ENCODE data around the gene CYP27C1.
"Not testable (repeated sequence)": the region's sequence is repeated elsewhere in the genome, so short reads cannot be mapped to it uniquely, and the experiment has no call there.

Gene CYP27C1

GRCh38 chr2:127169066-127169660, 50.9 kb downstream of the CYP27C1 start:
- Histone ChIP-seq H3K36me3 (ENCODE audit: insufficient read depth, low read length) (no peaks in the 10 kb centered on the region), H3K27me3 (ENCODE audit: insufficient read depth, low read length) (no peaks in the 10 kb centered on the region), H3K27ac (ENCODE audit: low read depth, low read length) (no peak overlapping the region), H3K9me3 (ENCODE audit: insufficient read depth, low read depth, low read length) (no peaks in the 10 kb centered on the region), H3K4me3 (ENCODE audit: low read length) (no peak overlapping the region), H3K9ac (ENCODE audit: low read depth, low read length) (no peak overlapping the region), H3K4me1 (ENCODE audit: insufficient read depth, low read length) (no peaks in the 10 kb centered on the region)
- WGBS: 89% methylated on average over 13 of the region's 15 CpGs

- WGBS: 91% methylated on average over 12 of the region's 12 CpGs
These were observed 53.8 kb downstream of the CYP27C1 start for GRCh38 chr2:127166231-127166860.

GRCh38 chr2:127165539-127165935, 54.6 kb downstream of the CYP27C1 start:
- H3K27me3 ChIP-seq (ENCODE audit: insufficient read depth, low read length): no peaks in the 10 kb centered on the region
- H3K27ac ChIP-seq (ENCODE audit: low read depth, low read length): no peak overlapping the region
- no peaks in the 10 kb centered on the region for H3K4me1 ChIP-seq (ENCODE audit: insufficient read depth, low read length)
- no peaks in the 10 kb centered on the region for H3K9me3 ChIP-seq (ENCODE audit: insufficient read depth, low read depth, low read length)
- WGBS: 68% methylated on average over 3 of the region's 3 CpGs
- no peak overlapping the region for H3K9ac ChIP-seq (ENCODE audit: low read depth, low read length)
- no peak overlapping the region for H3K4me3 ChIP-seq (ENCODE audit: low read length)
- no peaks in the 10 kb centered on the region for H3K36me3 ChIP-seq (ENCODE audit: insufficient read depth, low read length)

More at GRCh38 chr2:127166231-127166860, 53.8 kb downstream of the CYP27C1 start:
- no peaks in the 10 kb centered on the region for H3K9me3 ChIP-seq (ENCODE audit: insufficient read depth, low read depth, low read length)
- no peaks in the 10 kb centered on the region for H3K36me3 ChIP-seq (ENCODE audit: insufficient read depth, low read length)
- H3K9ac ChIP-seq (ENCODE audit: low read depth, low read length): no peak overlapping the region
- no peaks in the 10 kb centered on the region for H3K4me1 ChIP-seq (ENCODE audit: insufficient read depth, low read length)
- H3K27ac ChIP-seq (ENCODE audit: low read depth, low read length): no peak overlapping the region
- no peak overlapping the region for H3K4me3 ChIP-seq (ENCODE audit: low read length)
- H3K27me3 ChIP-seq (ENCODE audit: insufficient read depth, low read length): no peaks in the 10 kb centered on the region

- no peaks in the 10 kb centered on the region for H3K36me3 ChIP-seq (ENCODE audit: insufficient read depth, low read length)
- H3K4me3 ChIP-seq (ENCODE audit: low read length): no peak overlapping the region
- no peak overlapping the region for H3K9ac ChIP-seq (ENCODE audit: low read depth, low read length)
- no peaks in the 10 kb centered on the region for H3K27me3 ChIP-seq (ENCODE audit: insufficient read depth, low read length)
- H3K27ac ChIP-seq (ENCODE audit: low read depth, low read length): no peak overlapping the region
- 90% methylated on average over 10 of the region's 11 CpGs for WGBS
- no peaks in the 10 kb centered on the region for H3K4me1 ChIP-seq (ENCODE audit: insufficient read depth, low read length)
- H3K9me3 ChIP-seq (ENCODE audit: insufficient read depth, low read depth, low read length): no peaks in the 10 kb centered on the region
These were observed 55.1 kb downstream of the CYP27C1 start for GRCh38 chr2:127164761-127165538.

- no peak overlapping the region for H3K27ac ChIP-seq (ENCODE audit: low read depth, low read length)
- H3K4me3 ChIP-seq (ENCODE audit: low read length): no peak overlapping the region
- no peaks in the 10 kb centered on the region for H3K36me3 ChIP-seq (ENCODE audit: insufficient read depth, low read length)
- H3K9me3 ChIP-seq (ENCODE audit: insufficient read depth, low read depth, low read length): no peaks in the 10 kb centered on the region
- H3K4me1 ChIP-seq (ENCODE audit: insufficient read depth, low read length): no peaks in the 10 kb centered on the region
- H3K27me3 ChIP-seq (ENCODE audit: insufficient read depth, low read length): no peaks in the 10 kb centered on the region
- 89% methylated on average over 3 of the region's 3 CpGs for WGBS
- no peak overlapping the region for H3K9ac ChIP-seq (ENCODE audit: low read depth, low read length)
These were observed 56.2 kb downstream of the CYP27C1 start for GRCh38 chr2:127163921-127164320.

- H3K27me3 ChIP-seq (ENCODE audit: insufficient read depth, low read length); H3K9me3 ChIP-seq (ENCODE audit: insufficient read depth, low read depth, low read length); H3K4me1 ChIP-seq (ENCODE audit: insufficient read depth, low read length); H3K27ac ChIP-seq (ENCODE audit: low read depth, low read length); H3K9ac ChIP-seq (ENCODE audit: low read depth, low read length); H3K4me3 ChIP-seq (ENCODE audit: low read length); H3K36me3 ChIP-seq (ENCODE audit: insufficient read depth, low read length): not testable (repeated sequence)
- WGBS: 96% methylated on average over 7 of the region's 7 CpGs
These were observed 57.1 kb downstream of the CYP27C1 start for GRCh38 chr2:127163090-127163406.

GRCh38 chr2:127162261-127163089, 57.6 kb downstream of the CYP27C1 start:
- Histone ChIP-seq H3K4me3 (ENCODE audit: low read length) (no peak overlapping the region), H3K4me1 (ENCODE audit: insufficient read depth, low read length) (no peaks in the 10 kb centered on the region), H3K9ac (ENCODE audit: low read depth, low read length) (no peak overlapping the region), H3K9me3 (ENCODE audit: insufficient read depth, low read depth, low read length) (no peaks in the 10 kb centered on the region), H3K36me3 (ENCODE audit: insufficient read depth, low read length) (no peaks in the 10 kb centered on the region), H3K27ac (ENCODE audit: low read depth, low read length) (no peak overlapping the region), H3K27me3 (ENCODE audit: insufficient read depth, low read length) (no peaks in the 10 kb centered on the region)
- 95% methylated on average over 7 of the region's 7 CpGs for WGBS

- Histone ChIP-seq H3K27me3 (ENCODE audit: insufficient read depth, low read length) (no peaks in the 10 kb centered on the region), H3K4me1 (ENCODE audit: insufficient read depth, low read length) (no peaks in the 10 kb centered on the region), H3K9me3 (ENCODE audit: insufficient read depth, low read depth, low read length) (0 out of 2 replicates have a peak, but pooled peaks cover 1% of the 10 kb centered on the region), H3K9ac (ENCODE audit: low read depth, low read length) (no peak overlapping the region), H3K36me3 (ENCODE audit: insufficient read depth, low read length) (no peaks in the 10 kb centered on the region), H3K27ac (ENCODE audit: low read depth, low read length) (no peak overlapping the region), H3K4me3 (ENCODE audit: low read length) (no peak overlapping the region)
- 89% methylated on average over 12 of the region's 12 CpGs for WGBS
These were observed 58.6 kb downstream of the CYP27C1 start for GRCh38 chr2:127161176-127162136.

- WGBS: 61% methylated on average over 1 of the region's 3 CpGs
- Histone ChIP-seq H3K27ac (ENCODE audit: low read depth, low read length) (no peak overlapping the region), H3K27me3 (ENCODE audit: insufficient read depth, low read length) (no peaks in the 10 kb centered on the region), H3K9me3 (ENCODE audit: insufficient read depth, low read depth, low read length) (0 out of 2 replicates have a peak, but pooled peaks cover 3% of the 10 kb centered on the region), H3K36me3 (ENCODE audit: insufficient read depth, low read length) (no peaks in the 10 kb centered on the region), H3K4me1 (ENCODE audit: insufficient read depth, low read length) (no peaks in the 10 kb centered on the region), H3K4me3 (ENCODE audit: low read length) (no peak overlapping the region), H3K9ac (ENCODE audit: low read depth, low read length) (no peak overlapping the region)
These were observed 59.4 kb downstream of the CYP27C1 start for GRCh38 chr2:127160676-127161075.

- 95% methylated on average over 2 of the region's 2 CpGs for WGBS
- Histone ChIP-seq H3K36me3 (ENCODE audit: insufficient read depth, low read length) (no peaks in the 10 kb centered on the region), H3K9ac (ENCODE audit: low read depth, low read length) (no peak overlapping the region), H3K4me1 (ENCODE audit: insufficient read depth, low read length) (no peaks in the 10 kb centered on the region), H3K4me3 (ENCODE audit: low read length) (no peak overlapping the region), H3K27ac (ENCODE audit: low read depth, low read length) (no peak overlapping the region), H3K27me3 (ENCODE audit: insufficient read depth, low read length) (no peaks in the 10 kb centered on the region), H3K9me3 (ENCODE audit: insufficient read depth, low read depth, low read length) (0 out of 2 replicates have a peak, but pooled peaks cover 3% of the 10 kb centered on the region)
These were observed 60.6 kb downstream of the CYP27C1 start for GRCh38 chr2:127159543-127159942.
